Ectodermal cell (in vitro differentiated cells): ENCODE measurements around the gene NOL4L.

Experiments used
- H3K27ac ChIP-seq: 2 replicates; pipeline ENCODE4 v1.7.0; 2013; ENCODE audit warnings: mild to moderate bottlenecking, low read depth, low read length; ENCODE audit not compliant: insufficient read depth, poor library complexity, severe bottlenecking
- H3K27me3 ChIP-seq: 2 replicates; pipeline ENCODE4 v1.7.0; 2013; ENCODE audit warnings: mild to moderate bottlenecking, low read length; ENCODE audit not compliant: insufficient read depth, control insufficient read depth, poor library complexity, severe bottlenecking
- H3K36me3 ChIP-seq: one replicate; pipeline ENCODE4 v1.7.0; 2013; ENCODE audit warnings: low read length; ENCODE audit not compliant: control insufficient read depth, insufficient read depth
- H3K4me1 ChIP-seq: one replicate; pipeline ENCODE4 v1.7.0; 2013; ENCODE audit warnings: low read length; ENCODE audit not compliant: control insufficient read depth, insufficient read depth
- H3K4me3 ChIP-seq: 2 replicates; pipeline ENCODE4 v1.7.0; 2013; ENCODE audit warnings: low read depth, low read length, control low read depth; ENCODE audit not compliant: insufficient read depth
- H3K9me3 ChIP-seq: 2 replicates; pipeline ENCODE4 v1.7.0; 2013; ENCODE audit warnings: mild to moderate bottlenecking, low read length, moderate library complexity; ENCODE audit not compliant: control insufficient read depth
- WGBS, 2 experiments: methylation state at CpG; one replicate each; pipeline ENCODE4 v1.1.7; 2013; ENCODE audit warnings: missing lambda C conversion rate in 2 of 2; 5-methylcytosine and 5-hydroxymethylcytosine counted together

NOL4L gene

GRCh38 chr20:32483351-32484224 lies 101.5 kb downstream of the NOL4L start:
- WGBS, 2 experiments, result 1% methylated on average over 60 to 69 of the region's 79 CpGs
- no peaks in the 10 kb centered on the region for H3K9me3 ChIP-seq
- H3K27ac ChIP-seq, result peak overlapping the region; percentile 77
- peak overlapping the region; percentile 61 for H3K4me3 ChIP-seq
- H3K36me3 ChIP-seq, result no peaks in the 10 kb centered on the region
- peaks cover 19% of the 10 kb centered on the region for H3K4me1 ChIP-seq
- H3K27me3 ChIP-seq, result no peaks in the 10 kb centered on the region

DNA sequence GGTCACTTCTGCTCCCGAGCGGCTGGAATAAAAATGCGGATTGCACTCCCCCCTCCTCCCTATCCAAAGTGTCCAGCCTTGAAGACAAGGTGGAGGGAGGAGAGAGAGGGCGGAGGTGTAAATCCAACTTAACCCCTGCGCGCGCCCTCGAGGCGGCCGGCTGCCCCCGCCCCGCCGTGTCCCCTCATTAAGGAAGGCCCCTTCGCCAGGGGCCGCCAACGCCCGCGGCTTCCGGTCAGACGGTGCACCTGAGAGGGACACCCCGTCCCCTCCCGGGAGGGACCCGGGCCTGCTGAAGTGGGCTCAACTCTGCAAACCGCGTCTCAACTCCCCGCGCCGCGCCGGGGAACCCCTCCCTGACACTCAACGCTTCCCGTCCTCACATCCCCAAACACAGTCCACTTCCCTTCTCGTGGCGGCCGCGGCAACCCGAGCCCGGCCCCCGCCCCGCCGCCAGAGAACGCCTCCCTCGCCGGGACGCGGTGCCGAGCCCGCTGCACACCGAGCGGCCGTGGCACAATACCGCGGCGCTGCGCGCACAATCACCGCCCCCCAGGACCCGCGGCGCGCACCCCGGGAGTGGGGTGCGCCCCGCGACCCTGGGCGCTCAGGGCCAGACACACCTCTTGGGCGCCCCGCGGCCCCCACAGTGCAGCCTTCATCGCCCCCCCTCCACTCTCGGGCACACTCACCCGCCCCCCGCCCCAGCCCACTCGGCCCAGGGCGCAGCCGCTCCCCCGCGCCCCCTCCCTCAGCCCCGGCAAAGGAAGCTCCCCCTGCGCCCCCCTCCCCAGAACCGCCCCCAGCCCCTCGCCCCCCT lies 102.5 kb downstream of the NOL4L start:
- H3K27me3 ChIP-seq, result no peaks in the 10 kb centered on the region
- H3K4me3 ChIP-seq, result peak overlapping the region; percentile 61
- 0% methylated on average over 65 to 74 of the region's 82 CpGs for WGBS, 2 experiments
- H3K36me3 ChIP-seq, result no peaks in the 10 kb centered on the region
- H3K4me1 ChIP-seq, result peaks cover 19% of the 10 kb centered on the region
- no peaks in the 10 kb centered on the region for H3K9me3 ChIP-seq
- H3K27ac ChIP-seq, result peak overlapping the region; percentile 60

- peaks cover 24% of the 10 kb centered on the region for H3K4me1 ChIP-seq
These were observed 103.0 kb downstream of the NOL4L start for GRCh38 chr20:32482143-32482441.

DNA sequence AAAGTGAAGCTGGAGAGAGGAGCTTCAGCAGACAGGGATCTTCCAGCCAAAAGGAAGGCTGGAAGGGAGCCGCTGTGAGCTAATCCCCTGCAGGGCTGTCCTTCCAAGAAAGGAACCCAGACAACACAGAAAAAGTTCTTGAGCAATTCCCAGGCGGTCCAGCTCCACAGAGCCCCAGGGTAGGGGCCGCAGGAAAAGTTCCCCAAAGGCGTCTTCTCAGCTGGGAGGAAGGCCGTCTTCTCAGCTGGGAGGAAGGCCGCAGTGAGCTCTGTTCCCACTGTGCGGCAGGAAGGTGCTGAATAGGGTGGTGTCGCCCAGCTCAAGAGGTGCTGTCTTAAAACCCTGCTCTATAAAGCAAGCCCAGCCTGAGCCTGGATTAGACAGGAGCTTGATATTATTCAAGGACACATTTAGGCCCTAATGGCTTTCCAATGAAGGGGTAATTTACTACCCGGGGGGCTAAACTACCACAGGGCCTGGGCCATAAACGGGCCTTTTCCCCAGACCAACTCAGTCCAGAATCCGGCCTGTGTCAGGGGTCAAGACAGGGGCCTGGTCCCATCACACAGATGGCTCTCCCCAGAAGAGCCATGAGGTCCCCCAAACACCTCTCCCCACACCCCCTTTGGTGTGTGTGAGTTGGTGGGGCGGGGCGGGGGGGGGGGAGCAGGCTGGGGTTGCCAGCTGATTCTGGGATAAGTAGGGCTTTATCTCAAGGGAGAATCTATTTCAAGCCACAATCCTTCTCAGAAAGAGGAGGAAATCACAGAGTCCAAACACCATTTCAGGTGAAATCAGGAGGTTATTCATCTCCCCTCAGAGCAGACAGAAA lies 103.6 kb downstream of the NOL4L start:
- Histone ChIP-seq H3K27ac (peak overlapping the region; percentile 60), H3K27me3 (no peaks in the 10 kb centered on the region), H3K4me1 (peaks cover 29% of the 10 kb centered on the region), H3K36me3 (no peaks in the 10 kb centered on the region), H3K9me3 (no peaks in the 10 kb centered on the region), H3K4me3 (peak overlapping the region; percentile 61)
- 19 to 22% methylated on average over 11 to 12 of the region's 13 CpGs for WGBS, 2 experiments

More at GRCh38 chr20:32482143-32482441, 103.0 kb downstream of the NOL4L start:
- H3K4me3 ChIP-seq, result peak overlapping the region; percentile 61
- no peaks in the 10 kb centered on the region for H3K9me3 ChIP-seq
- H3K27me3 ChIP-seq, result no peaks in the 10 kb centered on the region
- no peaks in the 10 kb centered on the region for H3K36me3 ChIP-seq
- peak overlapping the region; percentile 60 for H3K27ac ChIP-seq
- WGBS, 2 experiments, result 1% methylated on average over 9 of the region's 9 CpGs

- peak overlapping the region; percentile 61 for H3K4me3 ChIP-seq
- no peaks in the 10 kb centered on the region for H3K27me3 ChIP-seq
- no peaks in the 10 kb centered on the region for H3K36me3 ChIP-seq
- peaks cover 39% of the 10 kb centered on the region for H3K4me1 ChIP-seq
- no peaks in the 10 kb centered on the region for H3K9me3 ChIP-seq
- WGBS, 2 experiments, result 76% methylated on average over 12 of the region's 12 CpGs
- H3K27ac ChIP-seq, result peak overlapping the region; percentile 44
These were observed 104.5 kb downstream of the NOL4L start for GRCh38 chr20:32480371-32481241.

DNA sequence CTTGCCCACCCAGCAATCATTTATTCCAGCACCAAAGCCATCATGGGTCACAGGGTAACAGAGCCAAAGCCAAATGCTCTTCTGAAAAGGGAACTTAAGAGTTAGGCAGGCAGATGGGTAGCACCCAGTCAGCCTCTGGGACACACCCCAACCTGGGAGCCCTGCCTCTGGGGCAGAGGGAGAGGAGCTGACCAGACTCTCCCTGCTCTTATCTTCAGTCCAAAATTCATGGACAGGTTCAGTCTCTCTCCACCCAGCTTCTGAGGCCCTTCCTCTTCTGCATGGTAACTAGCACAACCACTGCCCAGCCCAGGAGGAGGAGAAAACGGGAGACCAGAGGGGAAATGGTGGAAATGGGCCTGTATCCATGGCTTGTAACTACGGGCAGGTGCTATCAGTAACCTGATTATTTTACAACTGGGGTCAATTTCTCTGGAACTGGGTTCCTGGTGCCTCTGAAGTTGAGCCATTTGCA lies 105.4 kb downstream of the NOL4L start:
- WGBS, 2 experiments, result 72 to 78% methylated on average over 2 of the region's 2 CpGs
- Histone ChIP-seq H3K36me3 (no peaks in the 10 kb centered on the region), H3K27me3 (no peaks in the 10 kb centered on the region), H3K9me3 (no peaks in the 10 kb centered on the region), H3K27ac (no peak overlapping the region), H3K4me3 (no peak overlapping the region), H3K4me1 (peaks cover 47% of the 10 kb centered on the region)

- no peaks in the 10 kb centered on the region for H3K36me3 ChIP-seq
- H3K4me3 ChIP-seq, result no peak overlapping the region
- no peaks in the 10 kb centered on the region for H3K9me3 ChIP-seq
- whole genome bisulfite sequencing, 2 experiments, result 94 to 95% methylated on average over 5 of the region's 5 CpGs
- H3K27ac ChIP-seq, result no peak overlapping the region
- no peaks in the 10 kb centered on the region for H3K27me3 ChIP-seq
- peaks cover 55% of the 10 kb centered on the region for H3K4me1 ChIP-seq
These were observed 106.1 kb downstream of the NOL4L start for GRCh38 chr20:32479012-32479411.

DNA sequence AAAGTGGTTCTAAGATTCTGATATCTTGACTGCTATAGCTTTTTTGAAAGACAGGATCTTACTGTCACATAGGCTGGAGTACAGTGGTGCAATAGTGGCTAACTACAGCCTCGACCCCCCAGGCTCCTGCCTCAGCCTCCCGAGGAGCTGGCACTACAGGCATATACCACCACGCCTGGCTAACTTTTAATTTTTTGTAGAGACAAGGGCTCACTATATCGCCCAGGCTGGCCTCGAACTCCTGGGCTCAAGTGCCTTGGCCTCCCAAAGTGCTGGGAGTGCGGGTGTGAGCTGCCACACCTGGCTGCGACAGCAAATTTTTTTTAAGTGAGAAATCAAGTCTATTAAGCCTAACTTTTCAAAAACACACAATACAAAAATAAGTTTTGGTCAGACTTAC lies 106.6 kb downstream of the NOL4L start:
- H3K27ac ChIP-seq, result no peak overlapping the region
- H3K4me3 ChIP-seq, result no peak overlapping the region
- WGBS, 2 experiments, result 95 to 96% methylated on average over 7 of the region's 7 CpGs
- no peaks in the 10 kb centered on the region for H3K27me3 ChIP-seq
- no peaks in the 10 kb centered on the region for H3K9me3 ChIP-seq
- no peaks in the 10 kb centered on the region for H3K36me3 ChIP-seq
- H3K4me1 ChIP-seq, result peaks cover 59% of the 10 kb centered on the region
